ENCODE data around the gene AGAP2. TPM values are rescaled to one million over a fixed set of nuclear protein-coding genes. Genes with fewer than 3 reads are reported as not detected.

The AGAP2 gene
- total RNA-seq, 1 experiment from 2014 or later = 2.0 TPM

DNA sequence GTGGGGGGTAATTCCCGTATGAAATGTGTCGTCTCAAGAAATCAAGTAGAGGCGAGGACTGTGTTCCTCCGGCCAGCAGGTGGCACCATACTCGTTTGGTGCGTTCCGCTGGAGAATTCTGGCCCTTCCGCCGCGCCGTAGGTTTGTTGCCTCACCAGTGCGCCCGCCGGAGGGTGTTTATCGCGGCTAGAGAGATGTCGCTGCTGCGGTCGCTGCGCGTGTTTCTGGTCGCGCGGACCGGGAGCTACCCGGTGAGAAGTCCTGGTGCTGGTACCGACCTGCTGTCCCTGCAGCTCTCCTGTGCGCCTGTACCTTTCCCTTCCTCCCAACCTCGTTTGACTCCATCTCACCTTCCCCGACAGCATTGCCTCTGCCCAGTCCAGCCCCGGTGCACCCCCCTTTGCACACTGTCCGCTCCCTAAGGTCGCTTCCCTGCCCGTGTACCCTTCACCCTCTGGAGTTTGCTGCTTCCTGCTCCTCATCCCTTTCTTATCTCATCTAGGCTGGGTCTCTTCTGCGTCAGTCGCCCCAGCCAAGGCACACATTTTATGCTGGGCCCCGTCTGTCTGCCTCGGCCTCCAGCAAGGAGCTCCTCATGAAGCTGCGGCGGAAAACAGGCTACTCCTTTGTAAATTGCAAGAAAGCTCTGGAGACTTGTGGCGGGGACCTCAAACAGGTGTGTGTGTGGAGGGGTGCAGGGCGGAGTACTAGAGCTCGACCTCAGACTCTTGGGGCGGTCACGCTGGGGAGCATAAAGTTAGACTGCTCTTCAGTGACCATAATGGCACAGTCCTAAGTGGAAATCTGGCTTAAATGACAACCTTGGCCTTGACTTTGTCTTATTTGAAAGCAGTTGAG, 44.3 kb upstream of the AGAP2 start, which contains the start of gene TSFM (continued):
- TF ChIP-seq, protein P1, sequence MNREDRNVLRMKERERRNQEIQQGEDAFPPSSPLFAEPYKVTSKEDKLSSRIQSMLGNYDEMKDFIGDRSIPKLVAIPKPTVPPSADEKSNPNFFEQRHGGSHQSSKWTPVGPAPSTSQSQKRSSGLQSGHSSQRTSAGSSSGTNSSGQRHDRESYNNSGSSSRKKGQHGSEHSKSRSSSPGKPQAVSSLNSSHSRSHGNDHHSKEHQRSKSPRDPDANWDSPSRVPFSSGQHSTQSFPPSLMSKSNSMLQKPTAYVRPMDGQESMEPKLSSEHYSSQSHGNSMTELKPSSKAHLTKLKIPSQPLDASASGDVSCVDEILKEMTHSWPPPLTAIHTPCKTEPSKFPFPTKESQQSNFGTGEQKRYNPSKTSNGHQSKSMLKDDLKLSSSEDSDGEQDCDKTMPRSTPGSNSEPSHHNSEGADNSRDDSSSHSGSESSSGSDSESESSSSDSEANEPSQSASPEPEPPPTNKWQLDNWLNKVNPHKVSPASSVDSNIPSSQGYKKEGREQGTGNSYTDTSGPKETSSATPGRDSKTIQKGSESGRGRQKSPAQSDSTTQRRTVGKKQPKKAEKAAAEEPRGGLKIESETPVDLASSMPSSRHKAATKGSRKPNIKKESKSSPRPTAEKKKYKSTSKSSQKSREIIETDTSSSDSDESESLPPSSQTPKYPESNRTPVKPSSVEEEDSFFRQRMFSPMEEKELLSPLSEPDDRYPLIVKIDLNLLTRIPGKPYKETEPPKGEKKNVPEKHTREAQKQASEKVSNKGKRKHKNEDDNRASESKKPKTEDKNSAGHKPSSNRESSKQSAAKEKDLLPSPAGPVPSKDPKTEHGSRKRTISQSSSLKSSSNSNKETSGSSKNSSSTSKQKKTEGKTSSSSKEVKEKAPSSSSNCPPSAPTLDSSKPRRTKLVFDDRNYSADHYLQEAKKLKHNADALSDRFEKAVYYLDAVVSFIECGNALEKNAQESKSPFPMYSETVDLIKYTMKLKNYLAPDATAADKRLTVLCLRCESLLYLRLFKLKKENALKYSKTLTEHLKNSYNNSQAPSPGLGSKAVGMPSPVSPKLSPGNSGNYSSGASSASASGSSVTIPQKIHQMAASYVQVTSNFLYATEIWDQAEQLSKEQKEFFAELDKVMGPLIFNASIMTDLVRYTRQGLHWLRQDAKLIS (CRISPR knock-in tag; IDR thresholded peaks at IDR 0.05; ENCODE audit: borderline replicate concordance) = no peak
- no peak for TF ChIP-seq CREB1 (CRISPR knock-in tag; IDR thresholded peaks at IDR 0.05)
- TF ChIP-seq PRDM15 (CRISPR knock-in tag; IDR thresholded peaks at IDR 0.05) = 0 out of 2 replicates have a peak, but pooled peaks have one; percentile 26
- TF ChIP-seq ZBTB21 (CRISPR knock-in tag; IDR thresholded peaks at IDR 0.05; ENCODE audit: borderline replicate concordance) = no peak
- TF ChIP-seq ARID4B (CRISPR knock-in tag; IDR thresholded peaks at IDR 0.05; ENCODE audit: borderline replicate concordance) = peak; percentile 80
- TF ChIP-seq HMGA2 (CRISPR knock-in tag; IDR thresholded peaks at IDR 0.05) = no peak
- TF ChIP-seq JUN (CRISPR knock-in tag; IDR thresholded peaks at IDR 0.05) = peak; percentile 55; the same call in 1 of the 2 replicates
- no peak for TF ChIP-seq FOXJ3 (CRISPR knock-in tag; IDR thresholded peaks at IDR 0.05; ENCODE audit: borderline replicate concordance)
- peak; percentile 90 for TF ChIP-seq GABPB1 (CRISPR knock-in tag; IDR thresholded peaks at IDR 0.05)
- TF ChIP-seq FOXK1 (CRISPR knock-in tag; IDR thresholded peaks at IDR 0.05) = peak; percentile 100
- TF ChIP-seq ZSCAN18 (CRISPR knock-in tag; IDR thresholded peaks at IDR 0.05) = no peak
- peak; percentile 41; the same call in 1 of the 2 replicates for TF ChIP-seq USF1 (CRISPR knock-in tag; IDR thresholded peaks at IDR 0.05)
- no peak for TF ChIP-seq MXD4 (CRISPR knock-in tag; IDR thresholded peaks at IDR 0.05; ENCODE audit: borderline replicate concordance)
- TF ChIP-seq, protein P2, sequence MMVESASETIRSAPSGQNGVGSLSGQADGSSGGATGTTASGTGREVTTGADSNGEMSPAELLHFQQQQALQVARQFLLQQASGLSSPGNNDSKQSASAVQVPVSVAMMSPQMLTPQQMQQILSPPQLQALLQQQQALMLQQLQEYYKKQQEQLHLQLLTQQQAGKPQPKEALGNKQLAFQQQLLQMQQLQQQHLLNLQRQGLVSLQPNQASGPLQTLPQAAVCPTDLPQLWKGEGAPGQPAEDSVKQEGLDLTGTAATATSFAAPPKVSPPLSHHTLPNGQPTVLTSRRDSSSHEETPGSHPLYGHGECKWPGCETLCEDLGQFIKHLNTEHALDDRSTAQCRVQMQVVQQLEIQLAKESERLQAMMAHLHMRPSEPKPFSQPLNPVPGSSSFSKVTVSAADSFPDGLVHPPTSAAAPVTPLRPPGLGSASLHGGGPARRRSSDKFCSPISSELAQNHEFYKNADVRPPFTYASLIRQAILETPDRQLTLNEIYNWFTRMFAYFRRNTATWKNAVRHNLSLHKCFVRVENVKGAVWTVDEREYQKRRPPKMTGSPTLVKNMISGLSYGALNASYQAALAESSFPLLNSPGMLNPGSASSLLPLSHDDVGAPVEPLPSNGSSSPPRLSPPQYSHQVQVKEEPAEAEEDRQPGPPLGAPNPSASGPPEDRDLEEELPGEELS (CRISPR knock-in tag; IDR thresholded peaks at IDR 0.05) = peak; percentile 76; the same call in 1 of the 2 replicates
- TF ChIP-seq RORB (CRISPR knock-in tag; IDR thresholded peaks at IDR 0.05) = no peak
- TF ChIP-seq NFYB (CRISPR knock-in tag; conservative IDR thresholded peaks at IDR 0.05; ENCODE audit: low read depth) = no peak
- peak; percentile 77 for TF ChIP-seq CTCF (IDR thresholded peaks at IDR 0.05)
- no peak for TF ChIP-seq TP53 (CRISPR knock-in tag; IDR thresholded peaks at IDR 0.05)
- no peak for TF ChIP-seq NFATC4 (CRISPR knock-in tag; IDR thresholded peaks at IDR 0.05)
